ENCODE measurements around the gene UMODL1.

The UMODL1 gene

GRCh38 chr21:42081138-42081537, 10.0 kb downstream of the UMODL1 start:
- DNase-seq, result no peak

DNA sequence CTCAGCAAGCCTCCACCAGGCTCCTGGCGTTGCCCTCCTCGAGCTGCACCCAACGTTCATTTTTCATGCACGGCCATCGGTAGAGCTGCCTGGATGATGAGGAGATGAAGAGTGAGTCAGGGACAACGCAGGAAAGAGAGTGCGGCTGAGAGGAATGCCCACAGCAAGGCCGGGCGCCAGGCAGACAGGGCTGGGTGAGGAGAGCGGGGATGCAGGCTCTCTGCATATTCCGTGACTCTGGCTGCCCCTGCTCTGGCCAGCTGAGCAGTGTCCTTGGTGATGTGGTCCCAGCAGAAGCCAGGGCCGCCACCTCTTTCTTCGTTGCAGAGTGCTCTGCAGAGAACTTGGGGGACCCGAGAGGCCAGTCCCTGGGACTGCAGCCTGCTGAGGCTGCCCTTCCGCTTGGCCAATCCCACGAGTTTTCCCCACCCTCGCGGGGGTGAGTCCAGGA, 10.8 kb downstream of the UMODL1 start:
- DNase-seq, result no peak

- no peak for DNase-seq
These were observed 11.6 kb downstream of the UMODL1 start for GRCh38 chr21:42082501-42083360.

- DNase-seq, result no peak
These were observed 12.2 kb downstream of the UMODL1 start for GRCh38 chr21:42083361-42083690.

GRCh38 chr21:42084079-42084478, 13.0 kb downstream of the UMODL1 start:
- no peak for DNase-seq

DNA sequence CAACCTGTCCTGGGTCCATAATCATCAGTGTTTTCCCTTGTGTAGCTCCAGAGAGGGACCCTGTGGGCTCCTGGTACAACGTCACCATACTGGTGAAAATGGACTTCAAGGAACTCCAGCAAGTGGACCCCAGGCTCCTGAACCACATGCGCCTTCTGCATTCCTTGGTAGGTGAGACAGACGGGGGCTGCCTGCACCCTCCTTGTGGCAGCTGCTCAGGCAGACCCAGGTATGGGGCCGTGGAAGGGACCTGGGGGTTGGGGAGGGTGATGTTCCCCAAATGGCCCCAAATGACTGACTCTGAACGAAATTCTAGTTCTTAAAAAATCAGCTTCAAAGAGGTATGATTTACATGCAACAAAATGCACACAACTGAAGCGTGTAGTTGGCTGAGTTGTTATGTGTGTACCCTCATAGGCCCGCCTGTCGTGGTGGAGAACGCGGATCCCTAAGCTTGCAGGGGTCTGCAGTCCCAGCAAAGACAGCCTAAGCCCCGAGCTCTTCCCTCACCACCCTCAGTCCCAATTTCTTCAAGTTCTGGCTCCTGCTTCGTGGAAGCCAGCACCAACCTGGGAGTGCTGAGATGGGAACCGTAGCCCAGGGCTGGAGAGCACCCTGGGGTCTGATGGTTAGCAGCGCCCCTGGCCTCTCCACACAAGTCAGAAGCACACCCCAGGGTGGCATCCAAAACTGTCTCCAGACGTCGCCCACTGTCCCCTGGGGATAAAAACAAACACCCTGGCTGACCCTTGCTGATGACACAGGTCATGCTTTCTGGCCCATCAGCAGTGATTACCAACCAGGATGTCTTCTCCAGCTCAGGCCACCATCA, 14.3 kb downstream of the UMODL1 start:
- DNase-seq, result no peak

DNA sequence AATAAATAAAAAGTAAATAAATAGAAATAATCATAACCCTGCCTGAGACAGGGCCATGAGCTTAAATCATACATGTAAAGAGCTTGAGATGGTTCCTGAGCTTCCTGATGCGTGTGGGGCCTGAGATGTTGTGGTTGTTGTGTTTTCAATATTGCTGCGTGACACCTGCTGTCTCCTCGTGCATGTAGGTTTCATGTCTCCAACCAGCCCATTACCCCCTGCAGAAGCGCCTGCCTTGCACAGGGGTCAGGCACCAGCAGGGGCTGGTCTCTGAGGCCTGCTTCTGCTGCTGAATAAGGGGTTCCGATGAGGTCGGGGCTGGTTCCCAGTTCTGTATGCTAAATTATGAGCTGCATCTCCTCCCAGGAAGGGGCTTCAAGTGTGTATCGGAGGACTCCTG, 15.9 kb downstream of the UMODL1 start:
- no peak for DNase-seq

DNA sequence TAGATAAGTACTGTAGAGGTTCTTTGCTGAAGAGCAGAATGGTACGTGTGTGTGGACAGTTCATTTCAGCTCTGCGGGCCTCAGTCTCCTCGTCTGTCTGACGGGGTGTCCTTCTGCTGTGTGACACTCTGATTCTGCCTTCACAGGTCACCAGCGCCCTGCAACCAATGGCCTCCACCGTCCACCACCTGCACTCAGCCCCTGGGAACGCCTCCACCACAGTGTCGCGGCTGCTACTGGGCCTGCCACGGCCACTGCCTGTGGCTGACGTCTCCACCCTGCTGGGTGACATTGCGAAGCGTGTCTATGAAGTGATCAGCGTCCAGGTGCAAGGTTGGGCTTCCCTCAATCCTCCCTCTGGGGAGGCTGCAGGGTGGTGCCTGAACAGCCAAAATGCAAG, 17.0 kb downstream of the UMODL1 start:
- no peak for DNase-seq

DNA sequence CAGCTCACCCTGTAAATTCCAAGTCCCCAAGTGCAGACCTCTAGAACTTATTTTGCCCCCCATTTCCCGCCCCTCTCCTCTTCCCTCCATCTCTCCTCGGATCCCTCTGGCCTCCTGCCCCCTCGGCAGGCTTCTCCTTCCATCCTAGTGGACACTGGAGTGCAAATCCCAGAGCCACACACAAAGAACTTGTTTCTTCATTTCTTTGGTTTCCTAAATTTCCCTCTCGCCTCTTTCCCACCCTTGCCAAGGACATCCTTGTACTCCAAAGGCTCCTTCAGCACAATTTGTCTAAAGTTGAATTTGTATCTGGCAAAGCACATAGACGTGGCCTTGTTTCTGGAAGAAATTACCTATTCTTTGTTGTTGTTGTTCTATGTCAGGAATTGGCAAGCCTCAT, 17.5 kb downstream of the UMODL1 start:
- DNase-seq, result no peak

- DNase-seq, result no peak
These were observed 18.0 kb downstream of the UMODL1 start for GRCh38 chr21:42089093-42089631.

- no peak for DNase-seq
These were observed 18.7 kb downstream of the UMODL1 start for GRCh38 chr21:42089665-42090310.

GRCh38 chr21:42091899-42092508, 20.9 kb downstream of the UMODL1 start:
- DNase-seq, result no peak

DNA sequence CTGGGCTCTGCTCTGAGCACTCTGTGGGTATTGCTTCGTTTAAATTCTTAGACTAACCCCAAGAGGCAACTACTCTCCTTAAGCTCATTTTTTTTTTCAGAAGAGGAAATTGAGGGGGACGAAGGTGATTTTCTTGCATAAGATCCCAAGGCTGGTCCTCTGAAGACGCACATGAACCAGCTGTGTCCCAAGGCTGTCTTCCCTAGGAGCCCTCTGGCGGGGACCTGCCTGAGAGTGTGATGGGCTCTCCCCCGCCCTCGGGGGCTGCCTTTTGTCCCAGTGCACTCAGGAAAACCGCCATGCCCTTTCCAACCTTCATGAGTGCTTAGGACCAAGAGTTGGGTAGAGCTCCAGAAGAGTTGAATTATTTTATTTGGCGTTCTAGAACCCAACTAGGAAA, 21.7 kb downstream of the UMODL1 start:
- no peak for DNase-seq

GRCh38 chr21:42093186-42093585, 22.1 kb downstream of the UMODL1 start:
- DNase-seq, result no peak

DNA sequence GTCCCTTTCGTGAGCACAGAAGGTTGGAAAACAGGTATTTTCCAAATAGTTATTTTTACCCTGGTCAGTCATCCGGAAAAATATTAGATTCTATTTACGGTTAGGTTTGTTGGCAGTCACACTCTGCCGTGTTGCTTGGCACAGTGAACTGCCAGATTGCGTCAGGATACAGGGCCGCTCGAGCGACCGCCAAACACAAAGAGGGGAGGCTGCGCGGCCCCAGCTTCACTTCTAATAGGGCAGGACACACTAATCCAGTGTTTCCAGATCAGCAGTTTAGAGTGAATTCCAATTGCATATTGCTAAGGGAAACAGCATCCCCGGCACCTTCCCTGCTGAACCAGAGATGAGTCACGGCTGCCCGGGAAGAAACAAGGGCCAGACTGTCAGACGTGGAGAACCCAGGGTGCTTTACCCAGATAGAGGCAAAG, 22.9 kb downstream of the UMODL1 start:
- DNase-seq, result no peak

- DNase-seq, result no peak
These were observed 23.7 kb downstream of the UMODL1 start for GRCh38 chr21:42094811-42095210.

DNA sequence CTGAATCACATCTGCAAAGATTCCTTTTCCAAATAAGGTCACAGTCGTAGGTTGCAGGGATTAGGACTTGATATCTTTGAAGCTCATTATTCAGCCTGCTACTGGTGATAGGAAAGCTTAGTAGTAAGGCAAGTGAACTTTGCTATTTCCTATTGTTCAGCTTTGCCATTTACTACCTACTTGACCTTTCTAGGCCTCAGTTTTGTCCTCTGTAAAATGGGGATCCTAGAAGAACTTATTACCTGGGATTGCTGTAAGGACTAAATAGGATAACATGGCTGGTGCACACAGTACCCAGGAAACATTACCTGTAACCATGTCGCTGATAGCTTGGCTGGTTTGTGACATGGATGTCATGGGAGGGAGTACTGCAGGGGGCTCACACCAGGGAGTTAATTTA, 24.5 kb downstream of the UMODL1 start:
- DNase-seq, result no peak

GRCh38 chr21:42096566-42096965, 25.4 kb downstream of the UMODL1 start:
- no peak for DNase-seq

DNA sequence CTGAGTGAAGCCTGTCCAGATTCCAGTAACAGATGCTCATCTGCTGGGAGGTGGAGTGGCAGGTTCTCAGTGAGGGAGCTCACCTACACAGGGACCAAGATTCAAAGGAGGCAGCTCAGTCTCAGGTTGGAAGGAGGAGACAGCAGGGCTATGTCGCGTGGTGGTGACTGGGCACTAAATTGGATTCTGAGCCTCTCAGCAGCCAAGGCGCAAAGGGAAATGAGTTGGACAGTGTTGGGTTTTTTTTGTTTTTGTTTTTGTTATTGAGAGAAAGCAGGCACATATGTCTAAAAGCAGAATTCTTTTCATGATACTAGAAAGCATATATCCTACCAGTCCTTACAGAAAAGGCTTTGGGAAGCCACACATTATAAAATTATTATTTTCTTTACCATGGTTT, 26.2 kb downstream of the UMODL1 start:
- no peak for DNase-seq

DNA sequence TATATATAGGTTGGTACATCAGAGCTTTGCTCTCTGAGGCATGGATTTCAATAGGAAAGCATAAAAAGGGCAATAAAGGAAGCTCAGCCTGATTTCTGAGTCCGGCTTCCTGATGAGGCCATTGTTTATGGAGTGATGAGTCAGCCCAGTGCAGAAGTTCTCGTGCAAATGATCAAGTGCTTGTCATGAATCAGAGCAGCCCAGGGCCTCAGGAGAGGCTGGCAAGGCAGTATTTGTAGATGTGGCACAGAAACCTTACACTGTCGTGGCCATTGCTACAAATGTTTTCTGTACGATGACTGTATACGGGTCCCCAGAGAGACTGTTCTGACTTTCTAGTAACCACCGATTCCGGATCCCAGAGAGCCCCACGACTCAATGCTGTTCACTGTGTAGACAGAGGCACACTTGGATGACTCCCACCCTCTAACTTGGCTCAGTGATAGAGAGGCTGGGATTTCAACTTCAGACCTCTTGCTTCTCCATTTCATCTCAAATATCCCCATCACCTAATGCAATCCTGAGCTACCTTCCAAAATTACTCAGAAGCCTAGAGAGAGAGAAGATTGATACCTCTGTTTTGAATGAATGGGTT, 26.8 kb downstream of the UMODL1 start:
- DNase-seq, result no peak

DNA sequence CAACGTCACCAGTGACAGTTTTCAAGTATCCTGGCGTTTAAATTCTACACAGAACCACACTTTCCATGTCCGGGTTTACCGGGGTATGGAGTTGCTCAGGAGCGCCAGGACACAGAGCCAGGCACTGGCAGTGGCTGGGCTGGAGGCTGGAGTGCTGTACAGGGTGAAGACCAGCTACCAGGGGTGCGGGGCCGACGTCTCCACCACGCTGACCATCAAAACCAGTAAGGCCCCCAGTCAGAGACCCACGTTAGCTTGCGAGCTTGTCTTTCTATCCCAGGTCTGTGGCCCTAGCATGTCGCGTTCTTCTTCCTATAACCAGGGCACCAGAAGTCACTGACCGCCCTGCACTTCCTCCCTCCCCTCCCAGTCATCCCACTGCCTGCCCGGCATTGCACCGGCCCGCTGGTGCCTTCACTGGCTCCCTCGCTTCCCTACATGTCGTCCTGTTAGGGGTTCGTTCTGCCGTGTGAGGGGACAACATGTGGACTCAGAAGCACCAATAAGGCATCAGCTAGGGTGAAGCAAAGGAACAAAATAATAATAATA, 27.9 kb downstream of the UMODL1 start:
- DNase-seq, result no peak

GRCh38 chr21:42101246-42101645, 30.1 kb downstream of the UMODL1 start:
- no peak for DNase-seq
